Hepatocyte (in vitro differentiated cells): ENCODE data around the gene DOCK2. TPM values are rescaled to one million over a fixed set of nuclear protein-coding genes. Genes with fewer than 3 reads are reported as not detected.

Experiments used
- DNase-seq: peaks from one replicate; pipeline ENCODE4 v3.0.0-alpha.2; 2016; ENCODE audit warnings: low spot score
- H2AFZ ChIP-seq: fragments of 200-600 bp; sonication (generic); 2 replicates; pipeline ENCODE4 v1.6.0; 2016; ENCODE audit warnings: antibody characterized with exemption, mild to moderate bottlenecking
- H3K27ac ChIP-seq: fragments of 200-600 bp; sonication (generic); 2 replicates; pipeline ENCODE4 v1.5.1; 2016; ENCODE audit warnings: mild to moderate bottlenecking
- H3K27me3 ChIP-seq: fragments of 200-600 bp; sonication (generic); 2 replicates; pipeline ENCODE4 v1.6.1; 2016
- H3K36me3 ChIP-seq: fragments of 200-600 bp; sonication (generic); replicated peaks from 2 replicates; pipeline ENCODE4 v1.5.1; 2016; ENCODE audit warnings: low read depth; ENCODE audit not compliant: insufficient read depth
- H3K4me1 ChIP-seq: fragments of 200-600 bp; sonication (generic); 2 replicates; pipeline ENCODE4 v1.5.1; 2016; ENCODE audit warnings: mild to moderate bottlenecking, moderate library complexity; ENCODE audit not compliant: insufficient read depth
- H3K4me2 ChIP-seq: fragments of 200-600 bp; sonication (generic); 2 replicates; pipeline ENCODE4 v1.6.0; 2016
- H3K4me3 ChIP-seq: fragments of 200-600 bp; sonication (generic); 2 replicates; pipeline ENCODE4 v1.5.1; 2016; ENCODE audit warnings: mild to moderate bottlenecking
- H3K79me2 ChIP-seq: fragments of 200-600 bp; sonication (generic); 2 replicates; pipeline ENCODE4 v1.6.0; 2017; ENCODE audit warnings: mild to moderate bottlenecking
- H3K9me2 ChIP-seq: fragments of 200-600 bp; sonication (generic); replicated peaks from 2 replicates; pipeline ENCODE4 v1.6.0; 2017; ENCODE audit warnings: mild to moderate bottlenecking; ENCODE audit not compliant: insufficient read depth
- H3K9me3 ChIP-seq: fragments of 200-600 bp; sonication (generic); 2 replicates; pipeline ENCODE4 v1.5.1; 2016; ENCODE audit warnings: low read depth, mild to moderate bottlenecking
- H4K20me1 ChIP-seq: fragments of 200-600 bp; sonication (generic); 2 replicates; pipeline ENCODE4 v1.6.0; 2016; ENCODE audit warnings: mild to moderate bottlenecking; ENCODE audit not compliant: insufficient read depth, poor library complexity, severe bottlenecking
- EZH2 ChIP-seq: fragments of 200-600 bp; sonication (generic); IDR thresholded peaks from 2 replicates; pipeline ENCODE4 v1.6.1; 2016; ENCODE audit warnings: antibody characterized with exemption, mild to moderate bottlenecking, borderline replicate concordance
- EZH2phosphoT487 ChIP-seq: fragments of 200-600 bp; sonication (generic); IDR thresholded peaks from one replicate; pipeline ENCODE4 v1.6.1; 2018; ENCODE audit warnings: antibody characterized with exemption, mild to moderate bottlenecking, low read depth, moderate library complexity; ENCODE audit not compliant: unreplicated experiment, severe bottlenecking
- WGBS: methylation state at CpG from one replicate; pipeline ENCODE4 v1.1.6; 2016; ENCODE audit warnings: low lambda C conversion rate; ENCODE audit errors: missing lambda C conversion rate; 5-methylcytosine and 5-hydroxymethylcytosine counted together
- polyA plus RNA-seq: library from polyadenylated mRNA; unstranded; fragments of >200 nt; fragmentation: Nextera tagmentation; extraction: Ambion mirVana; gene quantifications from 2 replicates; pipeline ENCODE4 v1.2.1, GENCODE V29; 2016
- total RNA-seq: library from RNA; depleted of rRNA; stranded (reverse); fragments of >200 nt; gene quantifications from 2 replicates; pipeline ENCODE4 v1.2.3, GENCODE V29; 2014
- TF ChIP-seq, protein P1 (sequence below): fragments of 200-600 bp; sonication (generic); IDR thresholded peaks from 2 replicates; pipeline ENCODE4 v1.5.1; 2016; ENCODE audit warnings: antibody characterized with exemption, mild to moderate bottlenecking; ENCODE audit not compliant: poor library complexity

DOCK2 gene
- total and polyA plus RNA-seq, 2 experiments from 2014 or later: 0.60 TPM; not detected in 1

- TF ChIP-seq EZH2phosphoT487: no peak
- TF ChIP-seq, protein P1, sequence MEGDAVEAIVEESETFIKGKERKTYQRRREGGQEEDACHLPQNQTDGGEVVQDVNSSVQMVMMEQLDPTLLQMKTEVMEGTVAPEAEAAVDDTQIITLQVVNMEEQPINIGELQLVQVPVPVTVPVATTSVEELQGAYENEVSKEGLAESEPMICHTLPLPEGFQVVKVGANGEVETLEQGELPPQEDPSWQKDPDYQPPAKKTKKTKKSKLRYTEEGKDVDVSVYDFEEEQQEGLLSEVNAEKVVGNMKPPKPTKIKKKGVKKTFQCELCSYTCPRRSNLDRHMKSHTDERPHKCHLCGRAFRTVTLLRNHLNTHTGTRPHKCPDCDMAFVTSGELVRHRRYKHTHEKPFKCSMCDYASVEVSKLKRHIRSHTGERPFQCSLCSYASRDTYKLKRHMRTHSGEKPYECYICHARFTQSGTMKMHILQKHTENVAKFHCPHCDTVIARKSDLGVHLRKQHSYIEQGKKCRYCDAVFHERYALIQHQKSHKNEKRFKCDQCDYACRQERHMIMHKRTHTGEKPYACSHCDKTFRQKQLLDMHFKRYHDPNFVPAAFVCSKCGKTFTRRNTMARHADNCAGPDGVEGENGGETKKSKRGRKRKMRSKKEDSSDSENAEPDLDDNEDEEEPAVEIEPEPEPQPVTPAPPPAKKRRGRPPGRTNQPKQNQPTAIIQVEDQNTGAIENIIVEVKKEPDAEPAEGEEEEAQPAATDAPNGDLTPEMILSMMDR: no peak
- no peak for TF ChIP-seq EZH2
- Histone ChIP-seq H3K9me3 (no peaks in the 10 kb centered on the region), H3K4me3 (no peak overlapping the region), H3K79me2 (no peaks in the 10 kb centered on the region), H3K27me3 (no peaks in the 10 kb centered on the region), H4K20me1 (no peaks in the 10 kb centered on the region), H3K4me2 (no peak overlapping the region), H3K9me2 (no peaks in the 10 kb centered on the region), H3K27ac (no peak overlapping the region), H3K4me1 (no peaks in the 10 kb centered on the region), H2AFZ (no peak overlapping the region), H3K36me3 (no peaks in the 10 kb centered on the region)
- DNase-seq: no peak
- 56% methylated on average over 3 of the region's 3 CpGs for WGBS
These were observed 409.2 kb downstream of the DOCK2 start for GRCh38 chr5:170046241-170046640.

DNA sequence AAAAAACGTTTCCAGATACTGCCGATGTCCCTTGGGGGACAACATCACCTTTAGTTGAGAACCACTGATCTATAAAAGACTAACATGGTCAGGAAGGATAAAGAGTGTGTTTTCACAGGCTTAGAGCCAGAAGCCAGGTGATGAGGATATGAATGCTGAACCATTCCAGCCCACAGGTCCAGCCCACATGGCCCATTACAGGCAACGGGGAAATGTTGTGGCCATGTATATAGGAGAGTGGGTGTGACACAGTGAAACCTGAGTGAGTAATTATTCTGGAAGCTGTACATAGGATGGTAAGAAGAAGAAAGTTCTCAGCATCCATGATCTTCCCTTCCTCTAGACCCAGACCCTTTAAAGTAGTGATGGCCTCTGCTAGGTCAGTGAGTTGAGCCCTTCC lies 412.6 kb downstream of the DOCK2 start:
- Histone ChIP-seq H3K79me2 (no peaks in the 10 kb centered on the region), H3K4me2 (no peak overlapping the region), H4K20me1 (no peaks in the 10 kb centered on the region), H3K36me3 (no peaks in the 10 kb centered on the region), H3K4me1 (no peaks in the 10 kb centered on the region), H3K27me3 (no peaks in the 10 kb centered on the region), H3K9me3 (no peaks in the 10 kb centered on the region), H3K9me2 (no peaks in the 10 kb centered on the region), H2AFZ (no peak overlapping the region), H3K27ac (no peak overlapping the region), H3K4me3 (no peak overlapping the region)
- WGBS: 78% methylated on average over 3 of the region's 3 CpGs
- TF ChIP-seq, protein P1: no peak
- TF ChIP-seq EZH2: no peak
- TF ChIP-seq EZH2phosphoT487: no peak
- DNase-seq: no peak

- H3K27ac ChIP-seq: no peak overlapping the region
- no peaks in the 10 kb centered on the region for H3K27me3 ChIP-seq
- no peaks in the 10 kb centered on the region for H3K36me3 ChIP-seq
- no peaks in the 10 kb centered on the region for H3K79me2 ChIP-seq
- no peaks in the 10 kb centered on the region for H3K4me1 ChIP-seq
- H4K20me1 ChIP-seq: no peaks in the 10 kb centered on the region
- no peaks in the 10 kb centered on the region for H3K9me2 ChIP-seq
- TF ChIP-seq, protein P1: no peak
- TF ChIP-seq EZH2phosphoT487 (no peak), EZH2 (no peak)
- H2AFZ ChIP-seq: no peak overlapping the region
- WGBS: 100% methylated on average over 1 of the region's 1 CpG
- no peak for DNase-seq
- no peak overlapping the region for H3K4me3 ChIP-seq
- H3K9me3 ChIP-seq: no peaks in the 10 kb centered on the region
- H3K4me2 ChIP-seq: no peak overlapping the region
These were observed 416.8 kb downstream of the DOCK2 start for GRCh38 chr5:170053896-170054295.

DNA sequence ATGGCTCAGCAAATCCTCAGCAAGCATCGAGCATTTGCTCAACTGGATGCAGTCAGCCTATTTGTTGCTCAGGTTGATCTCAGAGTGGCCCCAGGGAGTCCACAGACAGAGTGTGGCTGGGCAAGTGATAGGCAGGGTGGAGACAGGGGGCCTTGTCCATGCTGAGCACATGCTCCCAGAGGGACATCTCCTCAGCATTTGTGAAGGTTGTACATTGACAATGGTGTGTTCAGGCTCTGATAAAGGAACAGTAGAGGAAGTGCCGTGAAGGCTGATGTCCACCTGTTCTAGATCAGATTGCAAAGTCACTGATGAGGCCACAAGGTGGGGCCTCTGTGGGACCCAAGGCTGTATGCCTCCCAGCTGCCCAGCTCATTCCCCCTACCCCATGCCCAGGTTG lies 418.5 kb downstream of the DOCK2 start:
- no peak overlapping the region for H3K4me3 ChIP-seq
- DNase-seq: no peak
- WGBS: 100% methylated on average over 2 of the region's 2 CpGs
- H3K79me2 ChIP-seq: no peaks in the 10 kb centered on the region
- no peaks in the 10 kb centered on the region for H3K9me2 ChIP-seq
- no peaks in the 10 kb centered on the region for H3K27me3 ChIP-seq
- no peaks in the 10 kb centered on the region for H3K9me3 ChIP-seq
- no peaks in the 10 kb centered on the region for H4K20me1 ChIP-seq
- H3K36me3 ChIP-seq: no peaks in the 10 kb centered on the region
- no peak overlapping the region for H2AFZ ChIP-seq
- TF ChIP-seq EZH2phosphoT487 (no peak), EZH2 (no peak)
- TF ChIP-seq, protein P1: no peak
- no peak overlapping the region for H3K27ac ChIP-seq
- H3K4me1 ChIP-seq: no peaks in the 10 kb centered on the region
- H3K4me2 ChIP-seq: no peak overlapping the region
